Endothelial cell of umbilical vein (primary cell): ENCODE measurements around the gene GPBAR1. TPM values are rescaled to one million over a fixed set of nuclear protein-coding genes. Genes with fewer than 3 reads are reported as not detected.
A peak's percentile ranks its signal among the peaks of the same experiment; 100 is the strongest.

ENCODE experiments used
- BruUV-seq: library from RNA; stranded (reverse); fragments of 400-500 nt; replicated peaks from 2 replicates; lab custom pipeline; 2021; lab: Mats Ljungman, UMichigan
- CTCF ChIA-PET: fragments of 300-600, 350-600 bp; sonication (Branson Sonifier 250); formaldehyde crosslinking; loops from one replicate; lab custom pipeline; 2021; ENCODE audit warnings: antibody characterized with exemption, inconsistent platforms; lab: Charles Lee
- POLR2A ChIA-PET: fragments of 300-600, 350-600 bp; sonication (Branson Sonifier 250); formaldehyde crosslinking; loops from one replicate; lab custom pipeline; 2021; ENCODE audit warnings: antibody characterized with exemption, inconsistent platforms; lab: Charles Lee
- DNase-seq: peaks from one replicate; pipeline ENCODE4 v3.0.0-alpha.2; 2011; ENCODE audit warnings: low read depth, low spot score
- FAIRE-seq: peaks from 2 replicates; lab custom pipeline; 2011; peaks lifted over from hg19 to GRCh38; lab: Jason Lieb, UNC
- H2AFZ ChIP-seq: 2 replicates; pipeline ENCODE4 v1.6.0; 2012; ENCODE audit warnings: low read depth, low read length, control low read depth, inconsistent platforms
- H3K27ac ChIP-seq: 2 replicates; pipeline ENCODE4 v1.5.1; 2011; ENCODE audit warnings: low read depth, mild to moderate bottlenecking, control low read depth, low read length, moderate library complexity; ENCODE audit not compliant: insufficient read depth
- H3K27me3 ChIP-seq, 2 experiments: 2 replicates each; pipeline versions ENCODE4 v1.6.0 to v1.6.1; 2011; ENCODE audit warnings: low read length in 2 of 2, mixed read lengths in 1 of 2; ENCODE audit not compliant: control insufficient read depth in 2 of 2, insufficient read depth in 2 of 2
- H3K36me3 ChIP-seq, 2 experiments: 2 replicates in 1 of 2; 3 replicates in 1 of 2; pipeline ENCODE4 v1.5.1; 2011; ENCODE audit warnings: low read length in 2 of 2, mild to moderate bottlenecking in 1 of 2, moderate library complexity in 1 of 2; ENCODE audit not compliant: control insufficient read depth in 2 of 2, insufficient read depth in 2 of 2; ENCODE audit errors: extremely low read depth in 1 of 2
- H3K4me1 ChIP-seq: 3 replicates; pipeline ENCODE4 v1.5.1; 2011; ENCODE audit warnings: mild to moderate bottlenecking, low read length; ENCODE audit not compliant: control insufficient read depth, insufficient read depth; ENCODE audit errors: extremely low read depth
- H3K4me2 ChIP-seq: 2 replicates; pipeline ENCODE4 v1.6.1; 2011; ENCODE audit warnings: low read length, control low read depth, mixed read lengths; ENCODE audit not compliant: insufficient read depth
- H3K4me3 ChIP-seq, 3 experiments: fragments of 200-600 bp in 1 of 3; sonication (generic), shearing (Covaris generic) in 1 of 3; replicated peaks in 1 of 3; 2 replicates each; pipeline ENCODE4 v1.5.1; 2011 to 2016; ENCODE audit warnings: control low read depth in 3 of 3, low read length in 3 of 3, mild to moderate bottlenecking in 2 of 3, inconsistent platforms in 1 of 3, low read depth in 1 of 3, moderate library complexity in 1 of 3; ENCODE audit not compliant: insufficient read depth in 1 of 3
- H3K79me2 ChIP-seq: 2 replicates; pipeline ENCODE4 v1.6.0; 2012; ENCODE audit warnings: low read length, inconsistent platforms; ENCODE audit not compliant: control insufficient read depth, insufficient read depth
- H3K9ac ChIP-seq: replicated peaks from 2 replicates; pipeline ENCODE3; 2011; ENCODE audit warnings: low read length, control low read depth; ENCODE audit not compliant: insufficient read depth; ENCODE audit errors: extremely low read depth
- H3K9me1 ChIP-seq: replicated peaks from 3 replicates; pipeline ENCODE4 v1.6.0; 2011; ENCODE audit warnings: mild to moderate bottlenecking, low read length; ENCODE audit not compliant: control insufficient read depth, insufficient read depth; ENCODE audit errors: extremely low read depth
- H3K9me3 ChIP-seq: replicated peaks from 2 replicates; pipeline ENCODE4 v1.5.1; 2012; ENCODE audit warnings: low read length, inconsistent platforms; ENCODE audit not compliant: control insufficient read depth, insufficient read depth
- H4K20me1 ChIP-seq: replicated peaks from 2 replicates; pipeline ENCODE3; 2011; ENCODE audit warnings: mild to moderate bottlenecking, low read length; ENCODE audit not compliant: control insufficient read depth, insufficient read depth; ENCODE audit errors: extremely low read depth
- CTCF ChIP-seq, 2 donors: IDR thresholded peaks; 1 replicate in 1 of 2; 2 replicates in 1 of 2; pipeline ENCODE4 v1.5.1; 2011; ENCODE audit warnings: low read length in 2 of 2, mild to moderate bottlenecking in 2 of 2, moderate library complexity in 2 of 2, control low read depth in 1 of 2, inconsistent platforms in 1 of 2, low read depth in 1 of 2; ENCODE audit not compliant: insufficient read depth in 1 of 2; ENCODE audit errors: extremely low read depth in 1 of 2
- EZH2 ChIP-seq: IDR thresholded peaks from 2 replicates; pipeline ENCODE4 v1.6.1; 2012; ENCODE audit warnings: borderline replicate concordance, low read depth, mild to moderate bottlenecking, moderate library complexity, low read length, inconsistent platforms; ENCODE audit not compliant: severe bottlenecking
- FOS ChIP-seq: IDR thresholded peaks from 2 replicates; pipeline ENCODE4 v1.6.1; 2011; ENCODE audit warnings: mild to moderate bottlenecking, low read length, moderate library complexity, borderline replicate concordance; ENCODE audit not compliant: insufficient read depth
- GATA2 ChIP-seq: IDR thresholded peaks from 2 replicates; pipeline ENCODE4 v1.7.0; 2011; ENCODE audit warnings: low read depth, mild to moderate bottlenecking, moderate library complexity, mixed read lengths, low read length; ENCODE audit not compliant: insufficient read length, insufficient read depth
- JUN ChIP-seq: IDR thresholded peaks from 2 replicates; pipeline ENCODE4 v1.6.1; 2011; ENCODE audit warnings: borderline replicate concordance, low read depth; ENCODE audit not compliant: insufficient read length, insufficient read depth
- MAX ChIP-seq: IDR thresholded peaks from 2 replicates; pipeline ENCODE4 v1.6.1; 2011; ENCODE audit not compliant: insufficient read depth, insufficient read length
- MYC ChIP-seq: IDR thresholded peaks from one replicate; pipeline ENCODE4 v1.6.1; 2011; ENCODE audit warnings: mild to moderate bottlenecking, low read depth, low read length
- POLR2A ChIP-seq: IDR thresholded peaks from 2 replicates; pipeline ENCODE4 v1.6.1; 2012; ENCODE audit warnings: low read depth, mild to moderate bottlenecking, control low read depth, low read length
- POLR2AphosphoS5 ChIP-seq: IDR thresholded peaks from 2 replicates; pipeline ENCODE4 v1.6.1; 2012; ENCODE audit warnings: low read depth, mild to moderate bottlenecking, control low read depth, low read length, moderate library complexity; ENCODE audit not compliant: insufficient read depth
- dilution Hi-C: fragments of 300-500 bp; cut with MboI; formaldehyde crosslinking; loops from one replicate; pipeline ENCODE4 v1.15.0; 2019; ENCODE audit warnings: low sequenced_read_pairs; ENCODE audit not compliant: extremely low pct_ligation_motif_present
- intact Hi-C: fragments of 100-400 bp; cut with micrococcal nuclease; formaldehyde crosslinking; loops from one replicate; pipeline ENCODE4 v1.10.0; 2022
- polyA plus RNA-seq, 4 experiments: library from polyadenylated mRNA; depleted of rRNA in 3 of 4; stranded (reverse) in 3 of 4; unstranded in 1 of 4; fragments of >200 nt; gene quantifications; 2 replicates each; pipeline versions ENCODE4 v1.2.1 to v1.2.3, GENCODE V29; 2011 to 2012; ENCODE audit warnings: missing spikeins in 1 of 4
- total RNA-seq: library from RNA; stranded (reverse); gene quantifications from 2 replicates; pipeline ENCODE4 v1.2.3, GENCODE V29; 2021

The GPBAR1 gene
- total and polyA plus RNA-seq, 2 donors (not counting 3 experiments of a cell fraction or from before 2014, with no cell fraction given) = 0.14 to 0.75 TPM

- Histone ChIP-seq H3K4me3 (peak overlapping the region in 2 of 3 experiments; percentile 69 to 79), H3K9me3 (no peaks in the 10 kb centered on the region), H4K20me1 (no peaks in the 10 kb centered on the region), H3K36me3 (peaks cover 0 to 2% of the 10 kb centered on the region in 2 experiments), H3K27me3 (no peaks in the 10 kb centered on the region), H3K4me1 (peaks cover 77% of the 10 kb centered on the region), H3K9ac (peak overlapping the region; percentile 77), H3K4me2 (peak overlapping the region; percentile 84), H3K27ac (peak overlapping the region; percentile 16), H3K79me2 (peaks cover 60% of the 10 kb centered on the region), H3K9me1 (no peaks in the 10 kb centered on the region), H2AFZ (no peak overlapping the region)
- DNase-seq (peak; percentile 57), FAIRE-seq (no peak)
- BruUV-seq = no TSS peak
- ChIA-PET POLR2A (no interaction called here), CTCF (interaction anchor here (1.1 to 3.5 kb wide), 4 partner anchors 17 to 106 kb away, joined by 3 to 51 read pairs (median 20); partner anchors contain the start of genes AAMP, CATIP and PNKD)
- dilution Hi-C loops = no loop called here
- no peak for TF ChIP-seq GATA2
- no peak for TF ChIP-seq MYC
- TF ChIP-seq JUN = no peak
- TF ChIP-seq POLR2AphosphoS5 = no peak
- no peak for TF ChIP-seq MAX
- TF ChIP-seq CTCF (IDR thresholded peaks at IDR 0.05; ENCODE audit: extremely low read depth in 1 of 2, insufficient read depth in 1 of 2, low read depth in 1 of 2, low read length in 2 of 2) = no peak
- TF ChIP-seq EZH2 = no peak
- no peak for TF ChIP-seq FOS
- TF ChIP-seq POLR2A = no peak
- intact Hi-C loops = no loop called here
Measured at GRCh38 chr2:218289639-218290315, 29.0 kb downstream of the GPBAR1 start.
